Peyer's patch (tissue), 4 donors: ENCODE data around the gene PCGF3.

Experiments
- CTCF ChIP-seq, 6 experiments: fragments of 450-650 bp in 4 of 6; fragments of 200-600 bp in 2 of 6; sonication (generic) in 1 of 6; IDR thresholded peaks; one replicate each; pipeline ENCODE4 v1.5.1; 2017 to 2019; ENCODE audit warnings: antibody characterized with exemption in 6 of 6, mild to moderate bottlenecking in 3 of 6, moderate library complexity in 1 of 6
- POLR2A ChIP-seq, 2 donors: fragments of 450-650 bp; IDR thresholded peaks; one replicate each; pipeline ENCODE4 v1.5.1; 2017; ENCODE audit warnings: antibody characterized with exemption in 2 of 2, mild to moderate bottlenecking in 2 of 2, moderate library complexity in 2 of 2

- no peak for TF ChIP-seq CTCF (IDR thresholded peaks at IDR 0.05)
- no peak for TF ChIP-seq POLR2A (IDR thresholded peaks at IDR 0.05)
These were observed 25.5 kb upstream of the PCGF3 start for GRCh38 chr4:680091-680490.
